ENCODE measurements around the gene UVRAG.

DNA sequence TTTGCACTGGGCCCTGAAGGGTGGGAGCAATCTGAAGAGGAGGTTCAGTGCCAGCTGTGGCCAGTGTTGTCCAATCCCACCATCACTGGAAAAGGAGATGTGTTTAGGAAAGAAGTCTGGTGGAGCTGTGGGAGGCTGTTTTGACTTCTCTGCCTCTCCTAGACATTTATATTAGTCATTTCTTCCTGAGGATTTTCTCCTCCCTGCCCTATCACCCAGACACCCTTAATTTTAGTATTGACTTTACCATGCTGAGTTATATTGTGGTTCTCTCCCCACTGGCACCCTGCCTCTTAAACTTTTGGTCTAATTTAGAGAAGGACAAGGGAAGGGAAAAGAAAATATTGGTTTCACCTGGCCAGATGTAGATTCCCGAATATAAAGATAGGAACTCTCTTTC is 232.2 kb downstream of the UVRAG start:
- TF ChIP-seq, protein P1, sequence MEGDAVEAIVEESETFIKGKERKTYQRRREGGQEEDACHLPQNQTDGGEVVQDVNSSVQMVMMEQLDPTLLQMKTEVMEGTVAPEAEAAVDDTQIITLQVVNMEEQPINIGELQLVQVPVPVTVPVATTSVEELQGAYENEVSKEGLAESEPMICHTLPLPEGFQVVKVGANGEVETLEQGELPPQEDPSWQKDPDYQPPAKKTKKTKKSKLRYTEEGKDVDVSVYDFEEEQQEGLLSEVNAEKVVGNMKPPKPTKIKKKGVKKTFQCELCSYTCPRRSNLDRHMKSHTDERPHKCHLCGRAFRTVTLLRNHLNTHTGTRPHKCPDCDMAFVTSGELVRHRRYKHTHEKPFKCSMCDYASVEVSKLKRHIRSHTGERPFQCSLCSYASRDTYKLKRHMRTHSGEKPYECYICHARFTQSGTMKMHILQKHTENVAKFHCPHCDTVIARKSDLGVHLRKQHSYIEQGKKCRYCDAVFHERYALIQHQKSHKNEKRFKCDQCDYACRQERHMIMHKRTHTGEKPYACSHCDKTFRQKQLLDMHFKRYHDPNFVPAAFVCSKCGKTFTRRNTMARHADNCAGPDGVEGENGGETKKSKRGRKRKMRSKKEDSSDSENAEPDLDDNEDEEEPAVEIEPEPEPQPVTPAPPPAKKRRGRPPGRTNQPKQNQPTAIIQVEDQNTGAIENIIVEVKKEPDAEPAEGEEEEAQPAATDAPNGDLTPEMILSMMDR (IDR thresholded peaks at IDR 0.05), result no peak
- TF ChIP-seq POLR2A (IDR thresholded peaks at IDR 0.05), result no peak
